Endothelial cell of umbilical vein (primary cell): ENCODE results near the gene CASP10. TPM values are rescaled to one million over a fixed set of nuclear protein-coding genes. Genes with fewer than 3 reads are reported as not detected.

Experiments used
- BruUV-seq: library from RNA; stranded (reverse); fragments of 400-500 nt; replicated peaks from 2 replicates; lab custom pipeline; 2021; lab: Mats Ljungman, UMichigan
- CTCF ChIA-PET: fragments of 300-600, 350-600 bp; sonication (Branson Sonifier 250); formaldehyde crosslinking; loops from one replicate; lab custom pipeline; 2021; ENCODE audit warnings: antibody characterized with exemption, inconsistent platforms; lab: Charles Lee
- POLR2A ChIA-PET: fragments of 300-600, 350-600 bp; sonication (Branson Sonifier 250); formaldehyde crosslinking; loops from one replicate; lab custom pipeline; 2021; ENCODE audit warnings: antibody characterized with exemption, inconsistent platforms; lab: Charles Lee
- DNase-seq: peaks from one replicate; pipeline ENCODE4 v3.0.0-alpha.2; 2011; ENCODE audit warnings: low read depth, low spot score
- FAIRE-seq: peaks from 2 replicates; lab custom pipeline; 2011; peaks lifted over from hg19 to GRCh38; lab: Jason Lieb, UNC
- H2AFZ ChIP-seq: 2 replicates; pipeline ENCODE4 v1.6.0; 2012; ENCODE audit warnings: low read depth, low read length, control low read depth, inconsistent platforms
- H3K27ac ChIP-seq: 2 replicates; pipeline ENCODE4 v1.5.1; 2011; ENCODE audit warnings: low read depth, mild to moderate bottlenecking, control low read depth, low read length, moderate library complexity; ENCODE audit not compliant: insufficient read depth
- H3K27me3 ChIP-seq, 2 experiments: 2 replicates each; pipeline versions ENCODE4 v1.6.0 to v1.6.1; 2011; ENCODE audit warnings: low read length in 2 of 2, mixed read lengths in 1 of 2; ENCODE audit not compliant: control insufficient read depth in 2 of 2, insufficient read depth in 2 of 2
- H3K36me3 ChIP-seq, 2 experiments: 2 replicates in 1 of 2; 3 replicates in 1 of 2; pipeline ENCODE4 v1.5.1; 2011; ENCODE audit warnings: low read length in 2 of 2, mild to moderate bottlenecking in 1 of 2, moderate library complexity in 1 of 2; ENCODE audit not compliant: control insufficient read depth in 2 of 2, insufficient read depth in 2 of 2; ENCODE audit errors: extremely low read depth in 1 of 2
- H3K4me1 ChIP-seq: 3 replicates; pipeline ENCODE4 v1.5.1; 2011; ENCODE audit warnings: mild to moderate bottlenecking, low read length; ENCODE audit not compliant: control insufficient read depth, insufficient read depth; ENCODE audit errors: extremely low read depth
- H3K4me2 ChIP-seq: 2 replicates; pipeline ENCODE4 v1.6.1; 2011; ENCODE audit warnings: low read length, control low read depth, mixed read lengths; ENCODE audit not compliant: insufficient read depth
- H3K4me3 ChIP-seq, 3 experiments: fragments of 200-600 bp in 1 of 3; sonication (generic), shearing (Covaris generic) in 1 of 3; replicated peaks in 1 of 3; 2 replicates each; pipeline ENCODE4 v1.5.1; 2011 to 2016; ENCODE audit warnings: control low read depth in 3 of 3, low read length in 3 of 3, mild to moderate bottlenecking in 2 of 3, inconsistent platforms in 1 of 3, low read depth in 1 of 3, moderate library complexity in 1 of 3; ENCODE audit not compliant: insufficient read depth in 1 of 3
- H3K79me2 ChIP-seq: 2 replicates; pipeline ENCODE4 v1.6.0; 2012; ENCODE audit warnings: low read length, inconsistent platforms; ENCODE audit not compliant: control insufficient read depth, insufficient read depth
- H3K9ac ChIP-seq: replicated peaks from 2 replicates; pipeline ENCODE3; 2011; ENCODE audit warnings: low read length, control low read depth; ENCODE audit not compliant: insufficient read depth; ENCODE audit errors: extremely low read depth
- H3K9me1 ChIP-seq: replicated peaks from 3 replicates; pipeline ENCODE4 v1.6.0; 2011; ENCODE audit warnings: mild to moderate bottlenecking, low read length; ENCODE audit not compliant: control insufficient read depth, insufficient read depth; ENCODE audit errors: extremely low read depth
- H3K9me3 ChIP-seq: replicated peaks from 2 replicates; pipeline ENCODE4 v1.5.1; 2012; ENCODE audit warnings: low read length, inconsistent platforms; ENCODE audit not compliant: control insufficient read depth, insufficient read depth
- H4K20me1 ChIP-seq: replicated peaks from 2 replicates; pipeline ENCODE3; 2011; ENCODE audit warnings: mild to moderate bottlenecking, low read length; ENCODE audit not compliant: control insufficient read depth, insufficient read depth; ENCODE audit errors: extremely low read depth
- EZH2 ChIP-seq: IDR thresholded peaks from 2 replicates; pipeline ENCODE4 v1.6.1; 2012; ENCODE audit warnings: borderline replicate concordance, low read depth, mild to moderate bottlenecking, moderate library complexity, low read length, inconsistent platforms; ENCODE audit not compliant: severe bottlenecking
- FOS ChIP-seq: IDR thresholded peaks from 2 replicates; pipeline ENCODE4 v1.6.1; 2011; ENCODE audit warnings: mild to moderate bottlenecking, low read length, moderate library complexity, borderline replicate concordance; ENCODE audit not compliant: insufficient read depth
- GATA2 ChIP-seq: IDR thresholded peaks from 2 replicates; pipeline ENCODE4 v1.7.0; 2011; ENCODE audit warnings: low read depth, mild to moderate bottlenecking, moderate library complexity, mixed read lengths, low read length; ENCODE audit not compliant: insufficient read length, insufficient read depth
- JUN ChIP-seq: IDR thresholded peaks from 2 replicates; pipeline ENCODE4 v1.6.1; 2011; ENCODE audit warnings: borderline replicate concordance, low read depth; ENCODE audit not compliant: insufficient read length, insufficient read depth
- MYC ChIP-seq: IDR thresholded peaks from one replicate; pipeline ENCODE4 v1.6.1; 2011; ENCODE audit warnings: mild to moderate bottlenecking, low read depth, low read length
- POLR2A ChIP-seq: IDR thresholded peaks from 2 replicates; pipeline ENCODE4 v1.6.1; 2012; ENCODE audit warnings: low read depth, mild to moderate bottlenecking, control low read depth, low read length
- POLR2AphosphoS5 ChIP-seq: IDR thresholded peaks from 2 replicates; pipeline ENCODE4 v1.6.1; 2012; ENCODE audit warnings: low read depth, mild to moderate bottlenecking, control low read depth, low read length, moderate library complexity; ENCODE audit not compliant: insufficient read depth
- dilution Hi-C: fragments of 300-500 bp; cut with MboI; formaldehyde crosslinking; loops from one replicate; pipeline ENCODE4 v1.15.0; 2019; ENCODE audit warnings: low sequenced_read_pairs; ENCODE audit not compliant: extremely low pct_ligation_motif_present
- intact Hi-C: fragments of 100-400 bp; cut with micrococcal nuclease; formaldehyde crosslinking; loops from one replicate; pipeline ENCODE4 v1.10.0; 2022
- polyA plus RNA-seq, 4 experiments: library from polyadenylated mRNA; depleted of rRNA in 3 of 4; stranded (reverse) in 3 of 4; unstranded in 1 of 4; fragments of >200 nt; gene quantifications; 2 replicates each; pipeline versions ENCODE4 v1.2.1 to v1.2.3, GENCODE V29; 2011 to 2012; ENCODE audit warnings: missing spikeins in 1 of 4
- total RNA-seq: library from RNA; stranded (reverse); gene quantifications from 2 replicates; pipeline ENCODE4 v1.2.3, GENCODE V29; 2021
- TF ChIP-seq, protein P1 (sequence below), 2 donors: IDR thresholded peaks; 1 replicate in 1 of 2; 2 replicates in 1 of 2; pipeline ENCODE4 v1.5.1; 2011; ENCODE audit warnings: low read length in 2 of 2, mild to moderate bottlenecking in 2 of 2, moderate library complexity in 2 of 2, control low read depth in 1 of 2, inconsistent platforms in 1 of 2, low read depth in 1 of 2; ENCODE audit not compliant: insufficient read depth in 1 of 2; ENCODE audit errors: extremely low read depth in 1 of 2
- TF ChIP-seq, protein P2 (sequence below): IDR thresholded peaks from 2 replicates; pipeline ENCODE4 v1.6.1; 2011; ENCODE audit not compliant: insufficient read depth, insufficient read length

The CASP10 gene
- total and polyA plus RNA-seq, 2 donors (not counting 3 experiments of a cell fraction or from before 2014, with no cell fraction given) = 16.4 to 37.6 TPM

DNA sequence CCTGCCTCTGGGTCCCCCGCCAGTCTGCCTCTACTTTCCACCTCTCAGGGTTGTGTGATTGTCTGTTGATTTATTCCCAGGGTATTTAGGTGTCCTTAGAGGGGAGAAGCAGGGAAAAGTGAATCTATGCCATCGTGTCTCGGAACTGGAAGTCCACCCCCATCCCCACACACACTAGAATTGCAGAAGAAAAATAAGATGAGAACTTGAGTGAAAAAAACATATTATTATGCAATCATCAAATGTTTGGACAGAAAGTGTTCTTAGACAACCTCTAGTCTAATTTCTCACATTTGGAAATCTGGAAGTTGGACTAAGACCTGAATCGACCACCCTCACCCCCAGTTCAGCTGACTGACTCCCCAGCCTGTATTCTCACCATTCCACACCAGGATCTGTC, 63.3 kb downstream of the CASP10 start:
- dilution Hi-C loops = no loop called here
- POLR2A ChIA-PET = no interaction called here
- Histone ChIP-seq H2AFZ (no peak overlapping the region), H4K20me1 (no peaks in the 10 kb centered on the region), H3K27me3 (peaks cover 0 to 4% of the 10 kb centered on the region in 2 experiments), H3K36me3 (no peaks in the 10 kb centered on the region), H3K4me1 (no peaks in the 10 kb centered on the region), H3K27ac (no peak overlapping the region), H3K79me2 (no peaks in the 10 kb centered on the region), H3K9ac (no peak overlapping the region), H3K9me1 (no peaks in the 10 kb centered on the region), H3K4me2 (no peak overlapping the region), H3K9me3 (no peaks in the 10 kb centered on the region), H3K4me3 (no peak overlapping the region)
- intact Hi-C loops = no loop called here
- DNase-seq (no peak), FAIRE-seq (peak; percentile 33)
- TF ChIP-seq, protein P1, sequence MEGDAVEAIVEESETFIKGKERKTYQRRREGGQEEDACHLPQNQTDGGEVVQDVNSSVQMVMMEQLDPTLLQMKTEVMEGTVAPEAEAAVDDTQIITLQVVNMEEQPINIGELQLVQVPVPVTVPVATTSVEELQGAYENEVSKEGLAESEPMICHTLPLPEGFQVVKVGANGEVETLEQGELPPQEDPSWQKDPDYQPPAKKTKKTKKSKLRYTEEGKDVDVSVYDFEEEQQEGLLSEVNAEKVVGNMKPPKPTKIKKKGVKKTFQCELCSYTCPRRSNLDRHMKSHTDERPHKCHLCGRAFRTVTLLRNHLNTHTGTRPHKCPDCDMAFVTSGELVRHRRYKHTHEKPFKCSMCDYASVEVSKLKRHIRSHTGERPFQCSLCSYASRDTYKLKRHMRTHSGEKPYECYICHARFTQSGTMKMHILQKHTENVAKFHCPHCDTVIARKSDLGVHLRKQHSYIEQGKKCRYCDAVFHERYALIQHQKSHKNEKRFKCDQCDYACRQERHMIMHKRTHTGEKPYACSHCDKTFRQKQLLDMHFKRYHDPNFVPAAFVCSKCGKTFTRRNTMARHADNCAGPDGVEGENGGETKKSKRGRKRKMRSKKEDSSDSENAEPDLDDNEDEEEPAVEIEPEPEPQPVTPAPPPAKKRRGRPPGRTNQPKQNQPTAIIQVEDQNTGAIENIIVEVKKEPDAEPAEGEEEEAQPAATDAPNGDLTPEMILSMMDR (IDR thresholded peaks at IDR 0.05; ENCODE audit: extremely low read depth in 1 of 2, insufficient read depth in 1 of 2, low read depth in 1 of 2, low read length in 2 of 2) = no peak
- no peak for TF ChIP-seq POLR2AphosphoS5
- TF ChIP-seq GATA2 = no peak
- TF ChIP-seq EZH2 = no peak
- no peak for TF ChIP-seq POLR2A
- no peak for TF ChIP-seq FOS
- no peak for TF ChIP-seq MYC
- TF ChIP-seq JUN = no peak
- TF ChIP-seq, protein P2, sequence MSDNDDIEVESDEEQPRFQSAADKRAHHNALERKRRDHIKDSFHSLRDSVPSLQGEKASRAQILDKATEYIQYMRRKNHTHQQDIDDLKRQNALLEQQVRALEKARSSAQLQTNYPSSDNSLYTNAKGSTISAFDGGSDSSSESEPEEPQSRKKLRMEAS = no peak
- BruUV-seq = no TSS peak
- CTCF ChIA-PET = interaction anchor here (0.7 kb wide), 1 partner anchor 176 kb away, joined by 4 read pairs; no protein-coding TSS in a partner anchor
